Stimulated activated CD4-positive, alpha-beta T cell treated with anti-CD3 and anti-CD28 coated beads, Interleukin-1b, Interleukin-23, amount 100 ng/mL, for 48 hours (primary cell): Measurements from ENCODE around the gene CEACAM1.
"Not testable (repeated sequence)": the region's sequence is repeated elsewhere in the genome, so short reads cannot be mapped to it uniquely, and the experiment has no call there.

Source experiments
- DNase-seq: peaks from one replicate; pipeline ENCODE4 v3.0.0-alpha.2; 2020

The CEACAM1 gene

GRCh38 chr19:42508892-42509444 is 19.3 kb downstream of the CEACAM1 start:
- no peak for DNase-seq

- DNase-seq, result no peak
Observed at GRCh38 chr19:42505066-42505465, 23.2 kb downstream of the CEACAM1 start.

DNA sequence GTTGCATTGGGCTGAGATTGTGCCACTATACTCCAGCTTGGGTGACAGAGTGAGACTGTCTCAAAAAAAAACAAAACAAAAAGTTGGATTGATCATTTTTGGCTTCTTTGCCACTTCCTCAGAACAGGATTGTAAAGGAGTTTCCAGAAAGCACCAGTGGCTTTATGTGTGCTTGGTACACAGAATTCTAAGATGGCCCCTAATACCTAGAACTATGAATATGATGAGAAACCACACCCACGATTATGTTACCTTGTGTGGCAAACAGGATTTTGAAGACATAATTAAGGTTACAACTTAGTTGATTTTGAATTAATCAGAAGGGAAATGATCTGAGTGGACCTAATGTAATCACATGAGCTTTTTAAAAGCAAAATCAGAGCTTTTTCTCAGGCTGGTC is 26.5 kb downstream of the CEACAM1 start:
- DNase-seq, result no peak

GRCh38 chr19:42501243-42501642 is 27.0 kb downstream of the CEACAM1 start:
- DNase-seq, result not testable (repeated sequence)

DNA sequence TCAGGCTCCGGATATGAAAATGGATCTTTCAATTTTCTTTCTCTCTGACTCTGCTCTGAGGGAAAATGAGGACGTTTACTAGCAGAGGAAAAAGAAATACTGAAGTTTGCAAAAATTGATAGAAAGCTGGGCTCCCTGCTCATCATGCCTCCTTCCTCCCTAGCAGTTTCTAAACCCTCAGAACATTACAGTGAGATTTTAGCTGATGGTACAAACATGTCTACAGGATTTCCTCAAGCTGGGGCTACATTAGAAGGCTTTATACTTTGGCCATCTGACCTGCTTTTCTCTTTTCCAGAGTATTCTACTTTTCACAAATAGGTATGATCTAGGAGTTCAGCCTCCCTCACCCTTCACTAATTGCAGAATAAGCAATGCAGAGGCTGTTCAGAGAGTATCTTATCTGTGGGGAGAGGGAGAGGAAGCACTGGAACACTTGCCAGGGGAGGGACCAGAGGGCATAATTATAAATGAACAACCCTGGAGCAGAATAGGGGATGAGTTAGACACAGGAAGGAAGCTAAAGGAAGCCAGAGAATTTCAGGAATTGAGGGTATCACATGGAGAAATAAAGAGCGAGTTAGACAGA is 30.0 kb downstream of the CEACAM1 start:
- DNase-seq, result no peak

DNA sequence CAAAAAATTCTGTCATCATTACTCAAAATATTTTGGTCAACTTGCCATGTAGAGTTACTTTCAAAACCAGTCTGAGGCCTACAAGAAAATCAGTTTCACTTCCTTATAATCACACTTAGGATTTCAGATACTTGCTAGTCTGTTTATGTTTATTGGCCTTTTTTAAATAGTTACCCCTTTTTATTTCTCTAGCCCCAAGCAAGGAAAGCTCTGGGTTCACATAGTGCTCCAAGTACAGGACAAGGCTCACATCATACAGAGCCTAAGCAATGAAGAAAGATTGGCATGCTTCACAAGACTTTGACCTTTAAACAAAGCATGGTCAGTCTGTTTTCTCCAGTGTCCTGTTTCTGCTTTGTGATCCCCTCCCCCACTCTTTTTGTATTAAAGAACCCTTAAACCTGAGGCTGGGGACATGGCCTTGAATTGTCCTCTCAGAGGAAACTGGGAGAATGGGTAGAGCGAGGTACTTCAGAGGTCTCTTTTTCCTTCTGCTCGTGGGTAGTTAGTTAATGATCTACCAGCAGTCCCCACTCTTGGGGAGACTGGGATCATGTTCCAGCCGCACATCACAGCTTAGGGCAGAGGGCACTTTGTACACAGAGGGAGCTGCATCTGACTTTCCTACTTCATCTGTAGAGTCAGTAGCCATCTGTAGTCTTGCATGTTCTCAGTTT is 30.7 kb downstream of the CEACAM1 start:
- no peak for DNase-seq

DNA sequence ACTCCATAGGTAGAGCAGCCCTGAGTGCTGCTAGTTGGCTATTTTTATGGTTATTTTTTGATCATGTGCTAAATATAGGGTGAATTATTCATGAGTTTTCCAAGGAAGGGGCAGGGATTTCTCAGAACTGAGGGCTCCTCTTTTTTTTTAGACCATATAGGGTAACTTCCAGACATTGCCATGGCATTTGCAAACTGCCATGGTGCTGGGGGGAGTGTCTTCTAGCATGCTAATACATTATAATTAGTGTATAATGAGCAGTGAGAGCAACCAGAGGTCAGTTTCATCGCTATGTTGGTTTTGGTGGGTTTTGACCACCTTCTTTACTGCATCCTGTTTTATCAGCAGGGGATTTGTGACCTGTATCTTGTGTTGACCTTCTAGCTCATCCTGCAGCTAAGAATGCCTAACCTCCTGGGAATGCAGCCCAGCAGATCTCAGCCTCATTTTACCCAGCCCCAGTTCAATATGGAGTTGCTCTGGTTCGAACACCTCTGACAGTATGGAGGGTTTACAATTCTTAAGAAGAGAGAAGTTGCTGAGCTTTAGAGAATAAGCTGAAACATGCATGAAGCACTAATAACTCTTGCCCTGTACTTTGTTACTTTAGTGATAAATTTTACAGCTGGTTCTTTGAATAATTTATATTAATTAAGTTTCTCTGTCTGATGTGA is 31.7 kb downstream of the CEACAM1 start:
- no peak for DNase-seq

GRCh38 chr19:42495663-42496062 is 32.6 kb downstream of the CEACAM1 start:
- DNase-seq, result no peak

GRCh38 chr19:42494321-42494720 is 34.0 kb downstream of the CEACAM1 start:
- DNase-seq, result no peak

DNA sequence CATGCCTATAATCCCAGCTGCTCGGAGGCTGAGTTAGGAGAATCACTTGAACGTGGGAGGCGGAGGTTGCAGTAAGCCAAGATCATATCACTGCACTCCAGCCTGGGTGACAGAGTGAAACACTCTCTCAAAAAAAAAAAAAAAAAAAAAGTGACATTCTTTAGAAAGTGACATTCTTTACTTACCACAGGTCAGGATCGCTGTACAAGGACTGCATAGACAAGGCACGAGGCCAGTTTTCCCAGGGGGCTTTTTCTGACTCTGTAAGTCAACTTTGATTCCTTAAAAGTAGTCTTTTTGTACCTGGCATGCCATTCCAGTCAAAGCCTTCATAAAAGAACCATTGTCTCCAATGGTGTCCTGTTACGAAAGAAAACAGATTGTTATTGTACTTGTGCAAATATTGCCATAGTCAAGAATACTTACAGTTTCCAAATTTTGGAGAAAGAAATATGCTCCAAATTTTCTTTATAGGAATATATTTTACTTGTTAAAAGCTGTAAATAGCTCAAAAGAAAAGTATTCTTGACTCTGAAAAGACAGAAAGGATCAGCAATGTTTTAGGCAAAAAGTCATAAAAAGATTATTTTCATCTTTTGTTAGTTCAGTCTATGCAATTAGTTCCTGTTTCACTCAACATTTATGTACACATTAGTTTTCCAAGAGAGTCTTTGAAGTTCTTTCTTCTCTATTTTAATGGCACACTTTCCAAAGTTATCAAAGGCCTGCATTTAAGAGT is 39.3 kb downstream of the CEACAM1 start:
- no peak for DNase-seq

DNA sequence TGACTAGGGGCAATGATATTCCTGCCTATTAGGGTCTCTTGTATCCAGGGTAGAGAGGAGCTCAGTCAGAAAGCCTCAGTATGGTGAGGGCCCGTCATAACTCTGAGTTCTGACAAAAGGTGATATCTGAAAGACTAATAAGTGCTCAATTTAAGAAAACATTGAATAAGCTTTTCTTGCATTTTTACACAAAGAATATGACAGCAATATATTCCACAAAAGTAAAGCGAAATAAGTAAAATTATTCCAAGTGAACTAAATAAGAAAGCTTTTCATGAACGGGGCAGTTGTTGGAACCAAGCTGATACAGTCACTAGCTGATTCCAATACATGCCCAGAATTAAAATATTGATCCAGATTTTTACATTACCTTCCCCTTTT is 40.5 kb downstream of the CEACAM1 start:
- DNase-seq, result no peak

DNA sequence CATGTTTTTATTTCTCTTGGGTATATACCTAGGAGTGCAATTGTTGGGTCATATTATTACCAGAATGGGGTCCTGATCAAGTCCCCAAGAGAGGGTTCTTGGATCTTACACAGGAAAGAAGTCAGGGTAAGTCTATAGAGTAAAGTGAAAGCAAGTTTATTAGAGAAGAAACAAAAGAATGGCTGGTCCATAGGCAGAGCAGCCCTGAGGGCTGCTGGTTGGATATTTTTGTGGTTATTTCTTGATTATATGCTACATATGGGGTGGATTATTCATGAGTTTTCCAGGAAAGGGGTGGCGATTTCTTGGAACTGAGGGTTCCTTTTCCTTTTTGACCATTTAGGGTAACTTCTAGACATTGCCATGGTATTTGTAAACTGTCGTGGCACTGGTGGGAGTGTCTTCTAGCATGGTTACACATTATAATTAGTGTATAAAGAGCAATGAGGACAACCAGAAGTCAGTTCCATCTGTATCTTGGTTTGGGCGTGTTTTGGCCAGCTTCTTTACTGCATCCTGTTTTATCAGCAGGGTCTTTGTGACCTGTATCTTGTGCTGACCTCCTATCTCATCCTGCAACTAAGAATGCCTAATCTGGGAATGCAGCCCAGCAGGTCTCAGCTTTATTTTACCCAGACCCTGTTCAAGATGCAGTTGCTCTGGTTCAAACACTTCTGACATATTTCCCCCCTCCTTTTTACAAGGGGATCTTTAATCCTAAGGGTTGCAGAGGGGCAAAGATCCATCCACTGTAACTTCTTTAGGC is 41.1 kb downstream of the CEACAM1 start:
- peak; percentile 2 for DNase-seq

GRCh38 chr19:42485036-42485435 is 43.2 kb downstream of the CEACAM1 start:
- DNase-seq, result not testable (repeated sequence)

GRCh38 chr19:42480335-42481095 is 47.8 kb downstream of the CEACAM1 start:
- DNase-seq, result peak; percentile 3

DNA sequence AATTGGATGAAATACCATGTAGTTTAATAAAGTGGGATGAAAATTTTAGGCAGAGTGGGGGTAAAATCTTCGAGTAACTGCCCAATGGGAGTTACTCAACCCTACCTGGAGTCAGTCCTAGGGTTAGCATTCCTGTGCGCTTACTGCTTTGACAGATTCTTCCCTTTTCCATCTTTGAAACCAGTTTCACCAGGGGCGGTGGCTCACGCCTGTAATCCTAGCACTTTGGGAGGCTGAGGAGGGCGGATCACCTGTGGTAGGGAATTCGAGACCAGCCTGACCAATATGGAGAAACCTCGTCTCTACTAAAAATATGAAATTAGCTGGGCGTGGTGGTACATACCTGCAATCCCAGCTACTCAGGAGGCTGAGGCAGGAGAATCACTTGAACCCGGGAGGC is 48.5 kb downstream of the CEACAM1 start:
- no peak for DNase-seq

- no peak for DNase-seq
Observed at GRCh38 chr19:42478765-42479311, 49.4 kb downstream of the CEACAM1 start.

DNA sequence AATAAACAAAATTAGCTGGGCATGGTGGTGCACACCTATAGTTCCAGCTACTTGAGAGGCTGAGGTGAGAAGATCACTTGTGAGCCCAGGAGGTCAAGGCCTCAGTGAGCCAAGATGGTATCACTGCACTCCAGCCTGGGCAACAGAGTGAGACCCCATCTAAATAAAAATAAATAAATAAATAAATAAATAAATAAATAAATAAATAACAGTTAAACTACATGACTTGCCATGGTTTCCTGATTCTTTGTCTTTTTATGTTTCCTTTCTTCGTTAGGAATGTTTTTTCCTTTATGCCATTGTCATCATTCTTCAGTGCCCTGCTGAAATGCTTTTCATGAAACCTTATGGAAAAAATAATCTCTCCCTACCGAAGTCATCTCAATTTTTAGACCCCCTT is 50.3 kb downstream of the CEACAM1 start:
- DNase-seq, result no peak

GRCh38 chr19:42477117-42477516 is 51.2 kb downstream of the CEACAM1 start:
- no peak for DNase-seq

GRCh38 chr19:42475366-42475765 is 52.9 kb downstream of the CEACAM1 start:
- DNase-seq, result no peak

GRCh38 chr19:42474743-42475142 is 53.5 kb downstream of the CEACAM1 start:
- DNase-seq, result no peak

- no peak for DNase-seq
Observed at GRCh38 chr19:42473686-42474085, 54.6 kb downstream of the CEACAM1 start.
